ENCODE results near the gene DMXL2. TPM values are rescaled to one million over a fixed set of nuclear protein-coding genes. Genes with fewer than 3 reads are reported as not detected.
A peak's percentile ranks its signal among the peaks of the same experiment; 100 is the strongest.
"Not testable (repeated sequence)": the region's sequence is repeated elsewhere in the genome, so short reads cannot be mapped to it uniquely, and the experiment has no call there.

Gene DMXL2
- total RNA-seq, 8 experiments from 2014 or later, result 30.0 to 197 (median 53.0) TPM

GRCh38 chr15:51444807-51445206 is 177.8 kb downstream of the DMXL2 start:
- in situ Hi-C loops (cut with MboI; ENCODE audit: low pct_unique_long_range_greater_than_20kb in 2 of 9, low sequenced_read_pairs in 9 of 9, unreplicated experiment in 9 of 9), result no loop called here
- ATAC-seq (replicated peaks in 6 of 8), result no peak
- 89 to 100% (median 100%) methylated on average over 1 of the region's 1 CpG for WGBS, 10 experiments
- H3K4me3 ChIP-seq, result no peak overlapping the region
- H3K4me1 ChIP-seq (replicated peaks in 1 of 2), result no peaks in the 10 kb centered on the region
- no peak overlapping the region for H3K27ac ChIP-seq

- ATAC-seq (replicated peaks in 6 of 8), result no peak
- Histone ChIP-seq H3K27ac (no peak overlapping the region), H3K4me3 (no peak overlapping the region), H3K4me1 (replicated peaks in 1 of 2) (no peaks in the 10 kb centered on the region)
- in situ Hi-C loops (cut with MboI; ENCODE audit: low pct_unique_long_range_greater_than_20kb in 2 of 9, low sequenced_read_pairs in 9 of 9, unreplicated experiment in 9 of 9), result no loop called here
- WGBS, 10 experiments, result 100% methylated on average over 1 of the region's 1 CpG; no CpG with 5 or more reads in 7 of the 10 experiments
These were observed 178.5 kb downstream of the DMXL2 start for GRCh38 chr15:51444112-51444511.

- Histone ChIP-seq H3K4me3 (no peak overlapping the region), H3K27ac (no peak overlapping the region), H3K4me1 (replicated peaks in 1 of 2) (no peaks in the 10 kb centered on the region)
- ATAC-seq (replicated peaks in 6 of 8), result no peak
- in situ Hi-C loops (cut with MboI; ENCODE audit: low pct_unique_long_range_greater_than_20kb in 2 of 9, low sequenced_read_pairs in 9 of 9, unreplicated experiment in 9 of 9), result no loop called here
- WGBS, 10 experiments, result 83 to 100% (median 100%) methylated on average over 1 to 2 of the region's 4 CpGs; no CpG with 5 or more reads in 5 of the 10 experiments
These were observed 179.2 kb downstream of the DMXL2 start for GRCh38 chr15:51443282-51443914.

GRCh38 chr15:51438526-51438925 is 184.0 kb downstream of the DMXL2 start:
- in situ Hi-C loops (cut with MboI; ENCODE audit: low pct_unique_long_range_greater_than_20kb in 2 of 9, low sequenced_read_pairs in 9 of 9, unreplicated experiment in 9 of 9), result no loop called here
- 50 to 100% (median 86%) methylated on average over 1 to 2 of the region's 2 CpGs for WGBS, 10 experiments
- Histone ChIP-seq H3K4me3 (no peak overlapping the region), H3K4me1 (replicated peaks in 1 of 2) (no peaks in the 10 kb centered on the region), H3K27ac (no peak overlapping the region)
- ATAC-seq (replicated peaks in 6 of 8), result no peak

- no peak overlapping the region for H3K27ac ChIP-seq
- H3K4me1 ChIP-seq (replicated peaks in 1 of 2), result no peaks in the 10 kb centered on the region
- ATAC-seq (replicated peaks in 6 of 8), result no peak
- H3K4me3 ChIP-seq, result no peak overlapping the region
- WGBS, 10 experiments, result 0 to 64% (median 43%) methylated on average over 1 of the region's 1 CpG
- in situ Hi-C loops (cut with MboI; ENCODE audit: low pct_unique_long_range_greater_than_20kb in 2 of 9, low sequenced_read_pairs in 9 of 9, unreplicated experiment in 9 of 9), result no loop called here
These were observed 197.0 kb downstream of the DMXL2 start for GRCh38 chr15:51425517-51426040.

- WGBS, 10 experiments, result 83 to 100% (median 100%) methylated on average over 1 of the region's 1 CpG; no CpG with 5 or more reads in 4 of the 10 experiments
- in situ Hi-C loops (cut with MboI; ENCODE audit: low pct_unique_long_range_greater_than_20kb in 2 of 9, low sequenced_read_pairs in 9 of 9, unreplicated experiment in 9 of 9), result no loop called here
- H3K4me1 ChIP-seq (replicated peaks in 1 of 2), result no peaks in the 10 kb centered on the region
- no peak overlapping the region for H3K27ac ChIP-seq
- no peak for ATAC-seq (replicated peaks in 6 of 8)
- H3K4me3 ChIP-seq, result no peak overlapping the region
These were observed 197.8 kb downstream of the DMXL2 start for GRCh38 chr15:51424780-51425179.

- in situ Hi-C loops (cut with MboI; ENCODE audit: low pct_unique_long_range_greater_than_20kb in 2 of 9, low sequenced_read_pairs in 9 of 9, unreplicated experiment in 9 of 9); H3K27ac ChIP-seq; ATAC-seq (replicated peaks in 6 of 8); H3K4me1 ChIP-seq (replicated peaks in 1 of 2); H3K4me3 ChIP-seq: not testable (repeated sequence)
- 95 to 100% (median 100%) methylated on average over 1 to 4 of the region's 16 CpGs; no CpG with 5 or more reads in 6 of the 10 experiments for WGBS, 10 experiments
These were observed 199.5 kb downstream of the DMXL2 start for GRCh38 chr15:51423040-51423439.

- 0 to 67% (median 36%) methylated on average over 2 to 4 of the region's 4 CpGs; no CpG with 5 or more reads in 2 of the 10 experiments for whole genome bisulfite sequencing, 10 experiments
- in situ Hi-C loops (cut with MboI; ENCODE audit: low pct_unique_long_range_greater_than_20kb in 2 of 9, low sequenced_read_pairs in 9 of 9, unreplicated experiment in 9 of 9), result no loop called here
- H3K4me1 ChIP-seq (replicated peaks in 1 of 2), result no peaks in the 10 kb centered on the region
- H3K4me3 ChIP-seq, result no peak overlapping the region
- ATAC-seq (replicated peaks in 6 of 8), result no peak
- H3K27ac ChIP-seq, result no peak overlapping the region
These were observed 206.4 kb downstream of the DMXL2 start for GRCh38 chr15:51416129-51416528.

GRCh38 chr15:51414256-51414860 is 208.2 kb downstream of the DMXL2 start:
- ATAC-seq (replicated peaks in 6 of 8), result no peak
- WGBS, 10 experiments, result 43 to 100% (median 83%) methylated on average over 1 to 3 of the region's 4 CpGs; no CpG with 5 or more reads in 7 of the 10 experiments
- Histone ChIP-seq H3K4me1 (replicated peaks in 1 of 2) (no peaks in the 10 kb centered on the region), H3K27ac (no peak overlapping the region), H3K4me3 (no peak overlapping the region)
- in situ Hi-C loops (cut with MboI; ENCODE audit: low pct_unique_long_range_greater_than_20kb in 2 of 9, low sequenced_read_pairs in 9 of 9, unreplicated experiment in 9 of 9), result no loop called here

GRCh38 chr15:51405693-51406523 is 216.7 kb downstream of the DMXL2 start:
- Histone ChIP-seq H3K4me1 (replicated peaks in 1 of 2) (peaks cover 2 to 10% of the 10 kb centered on the region in 2 donors), H3K4me3 (no peak overlapping the region), H3K27ac (no peak overlapping the region)
- peak in 1 of 8 experiments; percentile 64 for ATAC-seq (replicated peaks in 6 of 8)
- in situ Hi-C loops (cut with MboI; ENCODE audit: low pct_unique_long_range_greater_than_20kb in 2 of 9, low sequenced_read_pairs in 9 of 9, unreplicated experiment in 9 of 9), result no loop called here
- 60 to 100% (median 84%) methylated on average over 1 to 11 of the region's 11 CpGs for WGBS, 10 experiments

GRCh38 chr15:51403946-51404695 is 218.4 kb downstream of the DMXL2 start:
- H3K4me1 ChIP-seq (replicated peaks in 1 of 2), result peaks cover 9 to 13% of the 10 kb centered on the region in 2 donors
- no peak overlapping the region for H3K27ac ChIP-seq
- no peak overlapping the region for H3K4me3 ChIP-seq
- peak in 2 of 8 experiments; percentile 40 to 76 for ATAC-seq (replicated peaks in 6 of 8)
- 43 to 90% (median 83%) methylated on average over 1 to 9 of the region's 9 CpGs; no CpG with 5 or more reads in 1 of the 10 experiments for WGBS, 10 experiments
- in situ Hi-C loops (cut with MboI; ENCODE audit: low pct_unique_long_range_greater_than_20kb in 2 of 9, low sequenced_read_pairs in 9 of 9, unreplicated experiment in 9 of 9), result no loop called here

- 21 to 100% (median 74%) methylated on average over 1 to 8 of the region's 8 CpGs; no CpG with 5 or more reads in 1 of the 10 experiments for WGBS, 10 experiments
- peak in 5 of 8 experiments; percentile 28 to 80 (median 45) for ATAC-seq (replicated peaks in 6 of 8)
- in situ Hi-C loops (cut with MboI; ENCODE audit: low pct_unique_long_range_greater_than_20kb in 2 of 9, low sequenced_read_pairs in 9 of 9, unreplicated experiment in 9 of 9), result no loop called here
- H3K4me3 ChIP-seq, result no peak overlapping the region
- peaks cover 15 to 18% of the 10 kb centered on the region in 2 donors for H3K4me1 ChIP-seq (replicated peaks in 1 of 2)
- no peak overlapping the region for H3K27ac ChIP-seq
These were observed 219.3 kb downstream of the DMXL2 start for GRCh38 chr15:51403072-51403878.

Measured in motor neuron (in vitro differentiated cells).